Activated CD4-positive, alpha-beta memory T cell treated with anti-CD3 and anti-CD28 coated beads, Interleukin-2, amount 10 ng/mL, durations not matched to agents 7 days and 5 days (primary cell): ENCODE measurements around the gene USP28. TPM values are rescaled to one million over a fixed set of nuclear protein-coding genes. Genes with fewer than 3 reads are reported as not detected.

Experiments
- CTCF ChIA-PET: fragments of 350-600 bp; sonication (Branson Sonifier 250); formaldehyde crosslinking; loops from one replicate; lab custom pipeline; 2021; ENCODE audit warnings: antibody characterized with exemption, inconsistent platforms; lab: Charles Lee
- POLR2A ChIA-PET: fragments of 350-600 bp; sonication (Branson Sonifier 250); formaldehyde crosslinking; loops from one replicate; lab custom pipeline; 2021; ENCODE audit warnings: antibody characterized with exemption; lab: Charles Lee
- DNase-seq: peaks from one replicate; pipeline ENCODE4 v3.0.0-alpha.2; 2020
- H3K27ac Mint-ChIP-seq: one replicate; pipeline ENCODE4 v1.8.0; 2021; ENCODE audit warnings: mild to moderate bottlenecking, mixed read lengths
- H3K27me3 Mint-ChIP-seq: one replicate; pipeline ENCODE4 v1.8.0; 2021; ENCODE audit warnings: mixed read lengths
- H3K36me3 Mint-ChIP-seq: one replicate; pipeline ENCODE4 v1.8.0; 2021; ENCODE audit warnings: low read depth, mixed read lengths
- H3K4me1 Mint-ChIP-seq: one replicate; pipeline ENCODE4 v1.8.0; 2021; ENCODE audit warnings: mixed read lengths
- H3K4me3 Mint-ChIP-seq: one replicate; pipeline ENCODE4 v1.8.0; 2021; ENCODE audit warnings: mild to moderate bottlenecking, mixed read lengths
- H3K9me3 Mint-ChIP-seq: one replicate; pipeline ENCODE4 v1.8.0; 2021; ENCODE audit warnings: mixed read lengths
- total RNA-seq, 2 experiments: library from RNA; stranded (reverse); gene quantifications; one replicate each; pipeline ENCODE4 v1.2.3, GENCODE V29; 2021

Gene USP28
- total RNA-seq, 2 experiments from 2014 or later: 52.3 to 53.8 TPM

GRCh38 chr11:113849713-113850112, 25.7 kb downstream of the USP28 start:
- Mint-ChIP-seq H3K4me3 (no peak overlapping the region), H3K36me3 (peaks cover 52% of the 10 kb centered on the region), H3K9me3 (no peaks in the 10 kb centered on the region), H3K4me1 (peaks cover 2% of the 10 kb centered on the region), H3K27me3 (no peaks in the 10 kb centered on the region), H3K27ac (no peak overlapping the region)
- POLR2A ChIA-PET: no interaction called here
- CTCF ChIA-PET: interaction anchor here (0.6 kb wide), 1 partner anchor 10 kb away, joined by 3 read pairs; no protein-coding TSS in a partner anchor
- no peak for DNase-seq

DNA sequence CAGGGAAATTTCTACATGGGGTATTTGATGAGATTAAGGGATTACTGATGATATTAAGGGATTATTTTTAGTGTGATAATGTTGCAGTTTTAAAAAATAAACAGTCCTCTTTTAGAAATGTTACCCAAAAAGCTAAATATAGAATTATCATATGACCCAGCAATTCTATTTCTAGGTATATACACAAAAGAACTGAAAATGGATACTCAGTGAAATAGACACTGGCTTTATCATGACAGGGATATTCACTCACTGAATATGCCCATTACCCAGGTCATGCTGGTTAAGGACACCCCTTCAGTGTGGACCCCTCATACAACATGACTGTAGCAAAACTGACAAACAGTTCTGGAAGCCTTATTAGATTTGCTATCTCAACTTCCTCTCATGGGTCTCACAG, 27.8 kb downstream of the USP28 start:
- ChIA-PET CTCF (no interaction called here), POLR2A (no interaction called here)
- Mint-ChIP-seq H3K4me3 (no peak overlapping the region), H3K4me1 (no peaks in the 10 kb centered on the region), H3K36me3 (peaks cover 56% of the 10 kb centered on the region), H3K9me3 (no peaks in the 10 kb centered on the region), H3K27ac (no peak overlapping the region), H3K27me3 (no peaks in the 10 kb centered on the region)
- DNase-seq: no peak

- no peaks in the 10 kb centered on the region for H3K9me3 Mint-ChIP-seq
- no peaks in the 10 kb centered on the region for H3K4me1 Mint-ChIP-seq
- H3K4me3 Mint-ChIP-seq: no peak overlapping the region
- no peaks in the 10 kb centered on the region for H3K27me3 Mint-ChIP-seq
- DNase-seq: no peak
- CTCF ChIA-PET: no interaction called here
- H3K27ac Mint-ChIP-seq: no peak overlapping the region
- peaks cover 51% of the 10 kb centered on the region for H3K36me3 Mint-ChIP-seq
- POLR2A ChIA-PET: no interaction called here
These were observed 28.3 kb downstream of the USP28 start for GRCh38 chr11:113847111-113847510.

- DNase-seq: no peak
- Mint-ChIP-seq H3K36me3 (peaks cover 36% of the 10 kb centered on the region), H3K27ac (peak overlapping the region; percentile 17), H3K9me3 (no peaks in the 10 kb centered on the region), H3K4me1 (peaks cover 11% of the 10 kb centered on the region), H3K27me3 (no peaks in the 10 kb centered on the region), H3K4me3 (no peak overlapping the region)
- ChIA-PET POLR2A (interaction anchor here (1.0 kb wide), 2 partner anchors 13 to 18 kb away, joined by 4 read pairs; no protein-coding TSS in a partner anchor), CTCF (interaction anchor here (0.7 to 1.4 kb wide), 5 partner anchors 18 to 419 kb away, joined by 3 to 4 read pairs (median 3); no protein-coding TSS in a partner anchor)
These were observed 33.7 kb downstream of the USP28 start for GRCh38 chr11:113841691-113842090.

GRCh38 chr11:113840932-113841664, 34.3 kb downstream of the USP28 start:
- Mint-ChIP-seq H3K36me3 (peaks cover 34% of the 10 kb centered on the region), H3K4me1 (peaks cover 11% of the 10 kb centered on the region), H3K27ac (peak overlapping the region; percentile 17), H3K4me3 (no peak overlapping the region), H3K27me3 (no peaks in the 10 kb centered on the region), H3K9me3 (no peaks in the 10 kb centered on the region)
- ChIA-PET CTCF (interaction anchor here (0.6 to 1.4 kb wide), 5 partner anchors 19 to 420 kb away, joined by 3 to 4 read pairs (median 3); no protein-coding TSS in a partner anchor), POLR2A (interaction anchor here (1.0 kb wide), 3 partner anchors 13 to 21 kb away, joined by 3 to 4 read pairs (median 4); no protein-coding TSS in a partner anchor)
- DNase-seq: no peak

DNA sequence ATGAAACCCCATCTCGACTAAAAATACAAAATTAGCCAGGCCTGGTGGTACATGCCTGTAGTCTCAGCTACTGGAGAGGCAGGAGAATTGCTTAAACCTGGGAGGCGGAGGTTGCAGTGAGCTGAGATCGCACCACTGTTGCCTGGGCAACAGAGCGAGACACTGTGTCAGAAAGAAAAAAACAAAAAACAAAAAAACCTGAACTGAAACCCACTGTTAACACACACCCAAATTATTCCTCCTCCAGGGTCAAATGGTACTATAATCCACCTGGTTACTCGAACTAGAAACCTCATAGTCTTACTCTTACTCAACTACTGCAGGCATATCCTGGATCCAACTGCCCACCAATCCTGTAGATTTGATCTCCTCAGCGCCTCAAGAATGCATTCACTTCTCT, 35.5 kb downstream of the USP28 start:
- CTCF ChIA-PET: interaction anchor here (0.5 to 0.7 kb wide), 2 partner anchors 14 to 56 kb away, joined by 3 read pairs; no protein-coding TSS in a partner anchor
- no peaks in the 10 kb centered on the region for H3K9me3 Mint-ChIP-seq
- H3K4me1 Mint-ChIP-seq: peaks cover 11% of the 10 kb centered on the region
- POLR2A ChIA-PET: interaction anchor here (0.7 to 1.0 kb wide), 2 partner anchors 9 to 23 kb away, joined by 3 read pairs; no protein-coding TSS in a partner anchor
- H3K36me3 Mint-ChIP-seq: peaks cover 33% of the 10 kb centered on the region
- no peak overlapping the region for H3K27ac Mint-ChIP-seq
- no peak overlapping the region for H3K4me3 Mint-ChIP-seq
- H3K27me3 Mint-ChIP-seq: no peaks in the 10 kb centered on the region
- no peak for DNase-seq

- DNase-seq: no peak
- Mint-ChIP-seq H3K4me3 (no peak overlapping the region), H3K27me3 (no peaks in the 10 kb centered on the region), H3K9me3 (no peaks in the 10 kb centered on the region), H3K4me1 (peaks cover 11% of the 10 kb centered on the region), H3K27ac (no peak overlapping the region), H3K36me3 (peaks cover 35% of the 10 kb centered on the region)
- POLR2A ChIA-PET: no interaction called here
- CTCF ChIA-PET: no interaction called here
These were observed 37.4 kb downstream of the USP28 start for GRCh38 chr11:113838005-113838404.

DNA sequence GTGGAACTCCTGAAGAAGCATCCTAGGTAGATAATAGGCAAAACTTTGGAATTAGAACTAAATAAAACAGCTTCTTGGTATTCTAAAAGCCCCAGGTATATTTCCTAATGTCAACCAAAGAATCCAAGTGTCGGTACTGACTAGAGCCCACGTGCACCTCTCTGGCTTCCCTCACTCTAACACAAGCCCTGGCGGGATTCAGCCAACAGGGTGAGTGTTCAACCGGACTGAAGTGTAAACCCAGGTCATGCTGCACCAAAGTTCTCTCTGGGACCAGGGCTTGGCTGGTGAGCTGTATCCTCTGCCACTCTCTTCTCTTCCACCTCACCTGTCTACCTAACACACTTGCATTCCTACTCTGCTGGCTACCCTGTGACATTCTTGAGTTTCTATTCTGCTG, 40.1 kb downstream of the USP28 start:
- ChIA-PET POLR2A (no interaction called here), CTCF (interaction anchor here (1.0 kb wide), 1 partner anchor 24 kb away, joined by 3 read pairs; no protein-coding TSS in a partner anchor)
- Mint-ChIP-seq H3K4me1 (peaks cover 10% of the 10 kb centered on the region), H3K4me3 (no peak overlapping the region), H3K36me3 (peaks cover 31% of the 10 kb centered on the region), H3K9me3 (no peaks in the 10 kb centered on the region), H3K27me3 (no peaks in the 10 kb centered on the region), H3K27ac (no peak overlapping the region)
- DNase-seq: no peak

GRCh38 chr11:113833151-113833550, 42.2 kb downstream of the USP28 start:
- POLR2A ChIA-PET: no interaction called here
- H3K27me3 Mint-ChIP-seq: no peaks in the 10 kb centered on the region
- H3K27ac Mint-ChIP-seq: no peak overlapping the region
- H3K36me3 Mint-ChIP-seq: peaks cover 34% of the 10 kb centered on the region
- CTCF ChIA-PET: interaction anchor here (2.1 kb wide), 1 partner anchor 60 kb away, joined by 6 read pairs; the partner anchor contains the start of gene ZW10
- H3K4me3 Mint-ChIP-seq: no peak overlapping the region
- peaks cover 10% of the 10 kb centered on the region for H3K4me1 Mint-ChIP-seq
- H3K9me3 Mint-ChIP-seq: no peaks in the 10 kb centered on the region
- DNase-seq: no peak

GRCh38 chr11:113831314-113831713, 44.1 kb downstream of the USP28 start:
- Mint-ChIP-seq H3K9me3 (no peaks in the 10 kb centered on the region), H3K4me3 (no peak overlapping the region), H3K36me3 (peaks cover 42% of the 10 kb centered on the region), H3K27me3 (no peaks in the 10 kb centered on the region), H3K4me1 (peaks cover 10% of the 10 kb centered on the region), H3K27ac (peak overlapping the region; percentile 4)
- ChIA-PET POLR2A (no interaction called here), CTCF (no interaction called here)
- DNase-seq: no peak

DNA sequence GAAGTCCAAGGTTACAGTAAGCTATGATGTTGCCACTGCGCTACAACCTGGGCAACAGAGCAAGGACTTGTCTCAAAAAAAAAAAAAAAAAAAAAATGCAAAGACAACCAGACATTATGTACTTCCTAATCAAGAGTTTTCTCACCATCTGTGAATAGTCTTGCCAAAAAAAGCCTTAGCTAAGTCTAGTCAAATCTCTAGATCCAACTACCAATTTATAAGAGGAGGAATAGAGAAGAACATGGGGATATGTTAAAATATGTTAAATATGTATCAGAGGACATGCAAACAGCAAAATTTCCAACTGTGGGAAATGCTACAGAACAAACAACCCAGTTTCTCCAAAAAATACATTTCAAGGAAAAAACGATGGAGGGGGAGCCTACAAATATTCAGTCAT, 45.6 kb downstream of the USP28 start:
- Mint-ChIP-seq H3K27ac (no peak overlapping the region), H3K4me3 (no peak overlapping the region), H3K4me1 (peaks cover 10% of the 10 kb centered on the region), H3K36me3 (peaks cover 52% of the 10 kb centered on the region), H3K9me3 (no peaks in the 10 kb centered on the region), H3K27me3 (no peaks in the 10 kb centered on the region)
- ChIA-PET POLR2A (no interaction called here), CTCF (interaction anchor here (0.7 to 0.9 kb wide), 2 partner anchors 22 to 1905 kb away, joined by 3 to 6 read pairs; no protein-coding TSS in a partner anchor)
- no peak for DNase-seq

GRCh38 chr11:113828191-113828590, 47.2 kb downstream of the USP28 start:
- ChIA-PET CTCF (interaction anchor here (1.4 kb wide), 1 partner anchor 106 kb away, joined by 3 read pairs; no protein-coding TSS in a partner anchor), POLR2A (interaction anchor here (0.6 kb wide), 1 partner anchor 23 kb away, joined by 3 read pairs; no protein-coding TSS in a partner anchor)
- no peak for DNase-seq
- peaks cover 10% of the 10 kb centered on the region for H3K4me1 Mint-ChIP-seq
- no peak overlapping the region for H3K4me3 Mint-ChIP-seq
- H3K27ac Mint-ChIP-seq: no peak overlapping the region
- H3K36me3 Mint-ChIP-seq: peaks cover 49% of the 10 kb centered on the region
- no peaks in the 10 kb centered on the region for H3K27me3 Mint-ChIP-seq
- H3K9me3 Mint-ChIP-seq: no peaks in the 10 kb centered on the region

DNA sequence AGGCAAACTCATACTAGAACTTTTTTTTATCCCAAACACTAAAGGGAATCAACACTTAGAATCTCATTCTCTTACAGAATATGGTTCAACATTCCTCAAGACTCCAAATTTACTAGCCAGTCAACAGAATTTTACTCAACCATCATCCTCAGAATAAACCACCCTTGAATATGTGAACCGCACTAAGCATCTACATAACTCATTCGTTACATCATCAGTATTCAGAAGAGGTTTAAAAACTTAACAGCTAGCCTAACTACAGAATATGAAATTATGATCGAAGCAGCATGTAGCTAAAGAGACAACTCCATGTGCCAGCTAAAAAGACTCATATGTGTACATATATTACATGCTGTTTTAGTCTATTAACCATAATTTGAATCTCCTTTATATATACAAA, 47.9 kb downstream of the USP28 start:
- Mint-ChIP-seq H3K27ac (no peak overlapping the region), H3K4me3 (no peak overlapping the region), H3K4me1 (peaks cover 10% of the 10 kb centered on the region), H3K9me3 (no peaks in the 10 kb centered on the region), H3K27me3 (no peaks in the 10 kb centered on the region), H3K36me3 (peaks cover 52% of the 10 kb centered on the region)
- ChIA-PET CTCF (interaction anchor here (1.4 kb wide), 1 partner anchor 105 kb away, joined by 3 read pairs; no protein-coding TSS in a partner anchor), POLR2A (no interaction called here)
- DNase-seq: no peak
